Neural cell (in vitro differentiated cells): ENCODE measurements around the gene SLC15A4. TPM values are rescaled to one million over a fixed set of nuclear protein-coding genes. Genes with fewer than 3 reads are reported as not detected.

Experiments
- H2AFZ ChIP-seq: fragments of 200-600, 300-800 bp; sonication (generic), shearing (Covaris generic); 2 replicates; pipeline ENCODE4 v1.6.0; 2014; ENCODE audit warnings: low read depth, mild to moderate bottlenecking, antibody characterized with exemption, low read length, moderate library complexity
- H3F3A ChIP-seq: fragments of 200-600 bp; shearing (Covaris generic); 2 replicates; pipeline ENCODE4 v1.6.1; 2016; ENCODE audit warnings: mild to moderate bottlenecking, moderate library complexity, mixed read lengths, antibody characterized with exemption, low read length; ENCODE audit not compliant: insufficient read depth, poor library complexity, severe bottlenecking
- H3K27ac ChIP-seq: fragments of 200-600, 300-800 bp; sonication (generic), shearing (Covaris generic); 2 replicates; pipeline ENCODE4 v1.5.1; 2014; ENCODE audit warnings: mild to moderate bottlenecking, low read length, moderate library complexity
- H3K27me3 ChIP-seq: fragments of 300-800, 200-600 bp; sonication (generic), shearing (Covaris generic); 2 replicates; pipeline ENCODE4 v1.6.0; 2014; ENCODE audit warnings: mild to moderate bottlenecking, low read depth, low read length, moderate library complexity; ENCODE audit not compliant: insufficient read depth
- H3K36me3 ChIP-seq: fragments of 300-800, 200-600 bp; sonication (generic), shearing (Covaris generic); 2 replicates; pipeline ENCODE4 v1.5.1; 2014; ENCODE audit warnings: mild to moderate bottlenecking, antibody characterized with exemption, low read length, moderate library complexity; ENCODE audit not compliant: insufficient read depth
- H3K4me2 ChIP-seq: fragments of 300-800, 200-600 bp; sonication (generic), shearing (Covaris generic); 2 replicates; pipeline ENCODE4 v1.6.0; 2014; ENCODE audit warnings: mild to moderate bottlenecking, low read length
- H3K4me3 ChIP-seq: fragments of 300-800, 200-600 bp; sonication (generic), shearing (Covaris generic); 2 replicates; pipeline ENCODE4 v1.5.1; 2014; ENCODE audit warnings: mild to moderate bottlenecking, low read length, moderate library complexity
- H3K79me2 ChIP-seq: fragments of 200-600 bp; shearing (Covaris generic); replicated peaks from 2 replicates; pipeline ENCODE4 v1.6.0; 2014; ENCODE audit warnings: mild to moderate bottlenecking, low read length, moderate library complexity; ENCODE audit not compliant: insufficient read depth
- H3K9ac ChIP-seq: fragments of 300-800, 200-600 bp; sonication (generic), shearing (Covaris generic); 2 replicates; pipeline ENCODE4 v1.6.1; 2016; ENCODE audit warnings: mild to moderate bottlenecking, low read length, mixed read lengths
- H3K9me2 ChIP-seq: fragments of 200-600 bp; shearing (Covaris generic); 2 replicates; pipeline ENCODE4 v1.6.1; 2016; ENCODE audit warnings: mild to moderate bottlenecking, low read length, mixed read lengths; ENCODE audit not compliant: insufficient read depth
- H3K9me3 ChIP-seq: fragments of 200-600, 300-800 bp; sonication (generic), shearing (Covaris generic); 2 replicates; pipeline ENCODE4 v1.6.1; 2016; ENCODE audit warnings: mild to moderate bottlenecking, mixed run types, low read length, moderate library complexity, mixed read lengths
- H4K20me1 ChIP-seq: fragments of 200-600 bp; shearing (Covaris generic); 2 replicates; pipeline ENCODE4 v1.6.1; 2016; ENCODE audit warnings: mild to moderate bottlenecking, mixed run types; ENCODE audit not compliant: insufficient read depth
- CTCF ChIP-seq: fragments of 450-650 bp; IDR thresholded peaks from 2 replicates; pipeline ENCODE4 v1.5.1; 2014; ENCODE audit warnings: antibody characterized with exemption, mild to moderate bottlenecking, moderate library complexity; ENCODE audit not compliant: poor library complexity, severe bottlenecking
- EP300 ChIP-seq: fragments of 450-650 bp; conservative IDR thresholded peaks from 2 replicates; pipeline ENCODE4 v1.6.1; 2014; ENCODE audit warnings: antibody characterized with exemption, mild to moderate bottlenecking, moderate library complexity; ENCODE audit not compliant: poor library complexity, severe bottlenecking
- EZH2 ChIP-seq: fragments of 200-600, 300-800 bp; shearing (Covaris generic), sonication (generic); IDR thresholded peaks from 2 replicates; pipeline ENCODE4 v1.6.1; 2014; ENCODE audit warnings: antibody characterized with exemption, low read length, borderline replicate concordance, mild to moderate bottlenecking; ENCODE audit not compliant: insufficient read depth, poor library complexity, severe bottlenecking
- MXI1 ChIP-seq: fragments of 450-650 bp; conservative IDR thresholded peaks from 2 replicates; pipeline ENCODE4 v1.6.1; 2014; ENCODE audit warnings: antibody characterized with exemption, mild to moderate bottlenecking; ENCODE audit not compliant: poor library complexity, severe bottlenecking
- POLR2AphosphoS5 ChIP-seq: IDR thresholded peaks from 2 replicates; pipeline ENCODE4 v1.6.1; 2012
- RAD21 ChIP-seq: fragments of 450-650 bp; conservative IDR thresholded peaks from 2 replicates; pipeline ENCODE4 v1.6.1; 2014; ENCODE audit warnings: antibody characterized with exemption, mild to moderate bottlenecking, moderate library complexity
- REST ChIP-seq: IDR thresholded peaks from 2 replicates; pipeline ENCODE4 v1.6.1; 2012; ENCODE audit warnings: borderline replicate concordance
- SMC3 ChIP-seq: fragments of 450-650 bp; conservative IDR thresholded peaks from 2 replicates; pipeline ENCODE4 v1.6.1; 2014; ENCODE audit warnings: antibody characterized with exemption, mild to moderate bottlenecking, moderate library complexity; ENCODE audit not compliant: poor library complexity
- TAF1 ChIP-seq: IDR thresholded peaks from 2 replicates; pipeline ENCODE4 v1.6.1; 2012; ENCODE audit warnings: low read depth
- polyA plus RNA-seq: library from polyadenylated mRNA; depleted of rRNA; stranded (reverse); fragments of >200 nt; gene quantifications from 2 replicates; pipeline ENCODE4 v1.2.3, GENCODE V29; 2014

The SLC15A4 gene
- polyA plus RNA-seq, 1 donor from 2014 or later, result 34.7 TPM

GRCh38 chr12:128753438-128753837 is 70.3 kb downstream of the SLC15A4 start:
- Histone ChIP-seq H3K4me3 (no peak overlapping the region), H3K79me2 (no peaks in the 10 kb centered on the region), H3K9ac (no peak overlapping the region), H3K4me2 (no peak overlapping the region), H4K20me1 (no peaks in the 10 kb centered on the region), H3K9me3 (no peaks in the 10 kb centered on the region), H3K9me2 (no peaks in the 10 kb centered on the region), H3K27ac (no peak overlapping the region), H2AFZ (no peak overlapping the region), H3F3A (no peaks in the 10 kb centered on the region), H3K36me3 (no peaks in the 10 kb centered on the region), H3K27me3 (no peaks in the 10 kb centered on the region)
- TF ChIP-seq POLR2AphosphoS5, result no peak
- TF ChIP-seq MXI1, result no peak
- TF ChIP-seq CTCF, result no peak
- no peak for TF ChIP-seq EZH2
- no peak for TF ChIP-seq REST
- TF ChIP-seq TAF1, result no peak
- no peak for TF ChIP-seq RAD21
- TF ChIP-seq EP300, result no peak
- no peak for TF ChIP-seq SMC3

GRCh38 chr12:128752386-128752785 is 71.4 kb downstream of the SLC15A4 start:
- no peaks in the 10 kb centered on the region for H3F3A ChIP-seq
- H3K27me3 ChIP-seq, result no peaks in the 10 kb centered on the region
- no peaks in the 10 kb centered on the region for H3K79me2 ChIP-seq
- H3K4me2 ChIP-seq, result no peak overlapping the region
- H3K9me3 ChIP-seq, result no peaks in the 10 kb centered on the region
- H3K36me3 ChIP-seq, result no peaks in the 10 kb centered on the region
- no peak overlapping the region for H2AFZ ChIP-seq
- no peak overlapping the region for H3K27ac ChIP-seq
- H3K4me3 ChIP-seq, result no peak overlapping the region
- H3K9ac ChIP-seq, result no peak overlapping the region
- TF ChIP-seq TAF1 (no peak), EZH2 (no peak), POLR2AphosphoS5 (no peak)
- H4K20me1 ChIP-seq, result no peaks in the 10 kb centered on the region
- H3K9me2 ChIP-seq, result no peaks in the 10 kb centered on the region

GRCh38 chr12:128747441-128747840 is 76.3 kb downstream of the SLC15A4 start:
- Histone ChIP-seq H3K36me3 (no peaks in the 10 kb centered on the region), H4K20me1 (no peaks in the 10 kb centered on the region), H3K27ac (no peak overlapping the region), H3K9me2 (no peaks in the 10 kb centered on the region), H2AFZ (no peak overlapping the region), H3K9ac (no peak overlapping the region), H3K79me2 (no peaks in the 10 kb centered on the region), H3K4me3 (no peak overlapping the region), H3F3A (no peaks in the 10 kb centered on the region), H3K9me3 (no peaks in the 10 kb centered on the region), H3K4me2 (no peak overlapping the region), H3K27me3 (no peaks in the 10 kb centered on the region)
- no peak for TF ChIP-seq EP300
- TF ChIP-seq RAD21, result no peak
- no peak for TF ChIP-seq EZH2
- no peak for TF ChIP-seq REST
